H1 (cell line): Measurements from ENCODE around the gene RAPGEF1. TPM values are rescaled to one million over a fixed set of nuclear protein-coding genes. Genes with fewer than 3 reads are reported as not detected.

Experiments used
- CTCF ChIA-PET: fragments of 300-600 bp; sonication (Branson Sonifier 250); formaldehyde crosslinking; loops from one replicate; lab custom pipeline; 2021; ENCODE audit not compliant: partially characterized antibody; lab: Charles Lee
- POLR2A ChIA-PET: fragments of 300-600 bp; sonication (Branson Sonifier 250); formaldehyde crosslinking; loops from one replicate; lab custom pipeline; 2021; ENCODE audit warnings: inconsistent platforms; ENCODE audit not compliant: partially characterized antibody; lab: Charles Lee
- DNase-seq, 2 experiments: peaks; one replicate each; pipeline versions ENCODE4 v3.0.0 to v3.0.0-alpha.2; 2010 to 2022; ENCODE audit warnings: low spot score in 2 of 2, low read depth in 1 of 2, mixed read lengths in 1 of 2
- FAIRE-seq: peaks from 2 replicates; lab custom pipeline; 2011; peaks lifted over from hg19 to GRCh38; lab: Jason Lieb, UNC
- H2AFZ ChIP-seq: 2 replicates; pipeline ENCODE4 v1.8.1; 2012; ENCODE audit warnings: low read length, inconsistent platforms
- H2AK5ac ChIP-seq: 2 replicates; pipeline ENCODE4 v1.6.1; 2013; ENCODE audit warnings: low read depth, low read length
- H2BK120ac ChIP-seq: replicated peaks from 2 replicates; pipeline ENCODE3; 2013; ENCODE audit warnings: low read depth, low read length, inconsistent platforms
- H2BK12ac ChIP-seq: 2 replicates; pipeline ENCODE4 v1.6.1; 2013; ENCODE audit warnings: low read depth, low read length
- H2BK15ac ChIP-seq: 2 replicates; pipeline ENCODE4 v1.6.1; 2013; ENCODE audit warnings: low read length
- H2BK20ac ChIP-seq: 2 replicates; pipeline ENCODE4 v1.6.1; 2013; ENCODE audit warnings: low read length
- H2BK5ac ChIP-seq: 2 replicates; pipeline ENCODE4 v1.6.1; 2013; ENCODE audit warnings: low read depth, low read length
- H3K14ac ChIP-seq: 2 replicates; pipeline ENCODE4 v1.6.1; 2013; ENCODE audit warnings: inconsistent platforms; ENCODE audit not compliant: insufficient read length
- H3K18ac ChIP-seq: 2 replicates; pipeline ENCODE4 v1.6.1; 2013; ENCODE audit warnings: low read length; ENCODE audit errors: extremely low read depth
- H3K23ac ChIP-seq: 2 replicates; pipeline ENCODE4 v1.6.1; 2013; ENCODE audit warnings: inconsistent platforms; ENCODE audit not compliant: insufficient read length
- H3K23me2 ChIP-seq: 2 replicates; pipeline ENCODE4 v1.6.1; 2013; ENCODE audit warnings: low read depth, low read length
- H3K27ac ChIP-seq: 2 replicates; pipeline ENCODE4 v1.6.1; 2011; ENCODE audit warnings: low read depth, low read length, inconsistent platforms
- H3K27me3 ChIP-seq, 4 experiments: replicated peaks in 1 of 4; 1 replicate in 1 of 4; 2 replicates in 3 of 4; pipeline versions ENCODE4 v1.6.1 to v1.8.1; 2011 to 2013; ENCODE audit warnings: low read length in 3 of 4, mild to moderate bottlenecking in 3 of 4, inconsistent platforms in 2 of 4, mixed read lengths in 2 of 4, moderate library complexity in 1 of 4; ENCODE audit not compliant: control insufficient read depth in 3 of 4, insufficient read depth in 3 of 4; ENCODE audit errors: extremely low read depth in 1 of 4
- H3K36me3 ChIP-seq, 4 experiments: 2 replicates each; pipeline versions ENCODE4 v1.6.1 to v1.8.1; 2011 to 2013; ENCODE audit warnings: mild to moderate bottlenecking in 4 of 4, low read length in 3 of 4, moderate library complexity in 2 of 4, control low read depth in 1 of 4, inconsistent platforms in 1 of 4; ENCODE audit not compliant: insufficient read depth in 4 of 4, control insufficient read depth in 2 of 4
- H3K4ac ChIP-seq: replicated peaks from 2 replicates; pipeline ENCODE3; 2013; ENCODE audit warnings: low read length, low read depth, mixed read lengths, inconsistent platforms; ENCODE audit not compliant: insufficient read length
- H3K4me1 ChIP-seq, 4 experiments: replicated peaks in 1 of 4; 1 replicate in 1 of 4; 2 replicates in 3 of 4; pipeline versions ENCODE4 v1.6.1 to v1.8.1; 2011 to 2013; ENCODE audit warnings: low read length in 3 of 4, inconsistent platforms in 2 of 4, mixed read lengths in 1 of 4; ENCODE audit not compliant: insufficient read depth in 4 of 4, control insufficient read depth in 3 of 4
- H3K4me2 ChIP-seq, 2 experiments: 2 replicates each; pipeline versions ENCODE4 v1.6.1 to v1.8.1; 2011 to 2013; ENCODE audit warnings: low read depth in 2 of 2, low read length in 2 of 2, control low read depth in 1 of 2, inconsistent platforms in 1 of 2, mild to moderate bottlenecking in 1 of 2; ENCODE audit not compliant: insufficient read depth in 1 of 2
- H3K4me3 ChIP-seq, 4 experiments: fragments of 200-600, 300-600 bp in 1 of 4; sonication (generic), shearing (Covaris generic), sonication (Bioruptor Twin) in 1 of 4; 2 replicates each; pipeline versions ENCODE4 v1.5.1 to v1.8.1; 2011 to 2016; ENCODE audit warnings: low read length in 4 of 4, low read depth in 3 of 4, control low read depth in 2 of 4, inconsistent platforms in 2 of 4, mild to moderate bottlenecking in 2 of 4, mixed read lengths in 1 of 4, moderate library complexity in 1 of 4; ENCODE audit not compliant: insufficient read depth in 2 of 4; ENCODE audit errors: extremely low read depth in 1 of 4
- H3K56ac ChIP-seq: replicated peaks from 2 replicates; pipeline ENCODE3; 2013; ENCODE audit warnings: low read depth, mild to moderate bottlenecking, mixed read lengths, low read length, inconsistent platforms; ENCODE audit not compliant: insufficient read length
- H3K79me1 ChIP-seq: 2 replicates; pipeline ENCODE4 v1.6.1; 2013; ENCODE audit warnings: low read depth, low read length, control low read depth
- H3K79me2 ChIP-seq, 2 experiments: 2 replicates each; pipeline versions ENCODE4 v1.6.1 to v1.8.1; 2012 to 2013; ENCODE audit warnings: low read length in 2 of 2, mild to moderate bottlenecking in 2 of 2, inconsistent platforms in 1 of 2; ENCODE audit not compliant: insufficient read depth in 2 of 2, control insufficient read depth in 1 of 2
- H3K9ac ChIP-seq, 4 experiments: replicated peaks in 1 of 4; 1 replicate in 1 of 4; 2 replicates in 3 of 4; pipeline versions ENCODE4 v1.6.1 to v1.8.1; 2011 to 2013; ENCODE audit warnings: low read depth in 3 of 4, low read length in 3 of 4, control low read depth in 2 of 4, mild to moderate bottlenecking in 2 of 4, moderate library complexity in 2 of 4, inconsistent platforms in 1 of 4; ENCODE audit errors: extremely low read depth in 1 of 4
- H3K9me3 ChIP-seq, 2 experiments: 2 replicates each; pipeline versions ENCODE4 v1.6.1 to v1.8.1; 2012 to 2013; ENCODE audit warnings: mild to moderate bottlenecking in 2 of 2, moderate library complexity in 2 of 2, control low read depth in 1 of 2, inconsistent platforms in 1 of 2, low read depth in 1 of 2, low read length in 1 of 2, mixed read lengths in 1 of 2; ENCODE audit not compliant: insufficient read depth in 2 of 2
- H4K20me1 ChIP-seq, 2 experiments: replicated peaks in 1 of 2; 2 replicates each; pipeline versions ENCODE3 to v1.8.1; 2011 to 2013; ENCODE audit warnings: inconsistent platforms in 2 of 2, low read length in 2 of 2, mild to moderate bottlenecking in 1 of 2; ENCODE audit not compliant: insufficient read depth in 2 of 2, control insufficient read depth in 1 of 2
- H4K5ac ChIP-seq: 2 replicates; pipeline ENCODE4 v1.6.1; 2013; ENCODE audit warnings: low read length, low read depth, mixed read lengths, inconsistent platforms; ENCODE audit not compliant: insufficient read length
- H4K8ac ChIP-seq: 2 replicates; pipeline ENCODE4 v1.8.0; 2013; ENCODE audit warnings: mild to moderate bottlenecking, moderate library complexity, low read length, inconsistent platforms; ENCODE audit not compliant: insufficient read depth; ENCODE audit errors: extremely low read depth
- H4K91ac ChIP-seq: replicated peaks from 2 replicates; pipeline ENCODE3; 2013; ENCODE audit warnings: low read length, mixed read lengths, inconsistent platforms; ENCODE audit not compliant: insufficient read length
- TEAD4 ChIP-seq: IDR thresholded peaks from 2 replicates; pipeline ENCODE4 v1.6.1; 2012; ENCODE audit warnings: low read depth, low read length, inconsistent platforms, mixed read lengths
- WGBS, 2 experiments: shearing (Covaris generic) in 1 of 2; methylation state at CpG; one replicate each; pipeline versions ENCODE4 v1.1.6 to v1.1.7; 2013 to 2015; ENCODE audit warnings: low lambda C conversion rate in 2 of 2, mixed read lengths in 2 of 2, inconsistent platforms in 1 of 2, low coverage in 1 of 2, missing lambda C conversion rate in 1 of 2; ENCODE audit not compliant: insufficient replicate concordance in 2 of 2, insufficient coverage in 1 of 2, insufficient read length in 1 of 2; ENCODE audit errors: extremely low coverage in 1 of 2, missing lambda C conversion rate in 1 of 2; 5-methylcytosine and 5-hydroxymethylcytosine counted together
- polyA plus RNA-seq, 7 experiments: library from polyadenylated mRNA; depleted of rRNA in 3 of 7; stranded (reverse) in 5 of 7; unstranded in 2 of 7; fragments of >200 nt in 5 of 7; fragments of 200-250 nt in 2 of 7; gene quantifications; 1 replicate in 5 of 7; 2 replicates in 1 of 7; 4 replicates in 1 of 7; pipeline versions ENCODE4 v1.2.1 to v1.2.3, GENCODE V29; 2011 to 2013; ENCODE audit warnings: missing spikeins in 2 of 7, mixed read lengths in 2 of 7
- total RNA-seq: library from RNA; stranded (reverse); fragmentation: NEBNext Ultra II Directional; extraction: Animal tissue kit (Norgen Biotek cat#: 25700); gene quantifications from 2 replicates; pipeline ENCODE4 v1.2.1, GENCODE V29; 2021

RAPGEF1 gene
- total and polyA plus RNA-seq, 2 of the 8 experiments (the other 6 are each of a cell fraction or from before 2014, with no cell fraction given): 29.7 to 78.9 TPM

DNA sequence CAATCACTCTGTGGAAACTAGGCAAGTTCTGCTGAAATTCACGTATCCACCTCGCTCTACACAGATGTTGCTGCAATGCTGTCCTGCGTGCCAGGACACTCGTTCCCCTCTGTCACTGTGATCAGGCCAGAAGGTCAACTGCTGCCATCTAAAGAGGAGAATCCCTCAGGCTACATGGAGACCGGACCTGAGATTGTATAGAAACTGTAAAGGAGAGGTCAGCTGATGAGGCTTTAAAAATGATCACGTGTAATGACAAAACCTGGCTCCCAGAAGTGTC is 114.4 kb downstream of the RAPGEF1 start:
- TF ChIP-seq TEAD4: no peak
- Histone ChIP-seq H4K8ac (no peak overlapping the region), H2BK120ac (no peak overlapping the region), H2AK5ac (no peak overlapping the region), H2BK20ac (no peak overlapping the region), H2BK12ac (no peak overlapping the region), H3K4me1 (peaks cover 0 to 9% (median 5%) of the 10 kb centered on the region in 4 experiments; a peak in 4 of 7 replicates), H3K27me3 (no peaks in the 10 kb centered on the region), H4K20me1 (peaks cover 2 to 6% of the 10 kb centered on the region in 2 experiments), H3K4me2 (no peak overlapping the region), H3K9ac (no peak overlapping the region), H3K27ac (no peak overlapping the region), H4K5ac (no peak overlapping the region), H3K36me3 (peaks cover 2 to 15% (median 12%) of the 10 kb centered on the region in 4 experiments; a peak in 7 of 8 replicates), H3K23me2 (no peaks in the 10 kb centered on the region), H4K91ac (no peak overlapping the region), H3K79me2 (no peaks in the 10 kb centered on the region), H3K18ac (no peak overlapping the region), H3K4ac (no peak overlapping the region), H3K23ac (no peak overlapping the region), H3K56ac (no peak overlapping the region), H3K4me3 (no peak overlapping the region), H3K79me1 (no peaks in the 10 kb centered on the region), H3K14ac (no peak overlapping the region), H2BK5ac (no peak overlapping the region), H2BK15ac (no peak overlapping the region), H2AFZ (no peak overlapping the region), H3K9me3 (no peaks in the 10 kb centered on the region)
- DNase-seq: no peak
- WGBS, 2 experiments: 88% methylated on average over 6 of the region's 6 CpGs; no CpG with 5 or more reads in 1 of the 2 experiments
- ChIA-PET CTCF (interaction anchor here (1.2 to 1.8 kb wide), 7 partner anchors 8 to 120 kb away, joined by 3 to 7 read pairs (median 5); no protein-coding TSS in a partner anchor), POLR2A (interaction anchor here (1.8 kb wide), 1 partner anchor 15 kb away, joined by 6 read pairs; no protein-coding TSS in a partner anchor)
- FAIRE-seq: no peak
